K562 (cell line): ENCODE data around the gene ALG9. TPM values are rescaled to one million over a fixed set of nuclear protein-coding genes. Genes with fewer than 3 reads are reported as not detected.

ENCODE experiments used
- ATAC-seq: fragments of 200-7000 bp; cut with Tn5 transposase; 3 replicates; pipeline ENCODE4 v1.9.1; 2020; ENCODE audit warnings: moderate library complexity
- BruUV-seq: library from RNA; stranded (reverse); fragments of 400-500 nt; replicated peaks from 2 replicates; lab custom pipeline; 2021; lab: Mats Ljungman, UMichigan
- CTCF ChIA-PET: fragments of 300-600 bp; formaldehyde crosslinking; extraction: SDS; loops from one replicate; lab custom pipeline; 2021; ENCODE audit warnings: low intra/inter-chr PET ratio; lab: Yijun Ruan, JAX
- POLR2A ChIA-PET: fragments of 300-600, 350-650 bp; sonication (Branson Sonifier 250); formaldehyde crosslinking; extraction: SDS; loops from one replicate; lab custom pipeline; 2021; ENCODE audit warnings: antibody characterized with exemption, inconsistent platforms; lab: Yijun Ruan, JAX
- DNase-seq, 4 experiments: peaks; one replicate each; pipeline versions ENCODE4 v3.0.0 to v3.0.0-alpha.2; 2011 to 2018; ENCODE audit warnings: low spot score in 3 of 4, mixed read lengths in 3 of 4; ENCODE audit errors: extremely low read depth in 1 of 4
- FAIRE-seq: peaks from 2 replicates; lab custom pipeline; 2011; peaks lifted over from hg19 to GRCh38; lab: Jason Lieb, UNC
- H2AFZ ChIP-seq: 2 replicates; pipeline ENCODE4 v1.6.0; 2011; ENCODE audit warnings: low read depth, low read length, control low read depth, inconsistent platforms
- H3K27ac ChIP-seq: fragments of 200-600 bp; 3 replicates; pipeline ENCODE4 v1.8.0; 2011; ENCODE audit warnings: low read depth, mild to moderate bottlenecking, control low read depth, inconsistent platforms, low read length, moderate library complexity, mixed read lengths; ENCODE audit errors: extremely low read depth
- H3K27me3 ChIP-seq, 2 experiments: fragments of 300-600 bp in 1 of 2; 2 replicates in 1 of 2; 3 replicates in 1 of 2; pipeline versions ENCODE4 v1.6.0 to v1.8.0; 2011; ENCODE audit warnings: inconsistent platforms in 2 of 2, low read length in 2 of 2, mild to moderate bottlenecking in 1 of 2, mixed read lengths in 1 of 2, moderate library complexity in 1 of 2; ENCODE audit not compliant: control insufficient read depth in 2 of 2, insufficient read depth in 2 of 2
- H3K36me3 ChIP-seq: fragments of 300-600 bp; 3 replicates; pipeline ENCODE4 v1.8.0; 2011; ENCODE audit warnings: mild to moderate bottlenecking, low read length, inconsistent platforms; ENCODE audit not compliant: control insufficient read depth, insufficient read depth
- H3K4me1 ChIP-seq, 2 experiments: fragments of 200-600 bp in 1 of 2; replicated peaks in 1 of 2; 2 replicates in 1 of 2; 3 replicates in 1 of 2; pipeline versions ENCODE4 v1.5.1 to v1.8.0; 2011; ENCODE audit warnings: inconsistent platforms in 2 of 2, low read length in 2 of 2, mild to moderate bottlenecking in 1 of 2, mixed read lengths in 1 of 2, moderate library complexity in 1 of 2; ENCODE audit not compliant: control insufficient read depth in 2 of 2, insufficient read depth in 2 of 2
- H3K4me2 ChIP-seq: 2 replicates; pipeline ENCODE4 v1.6.1; 2011; ENCODE audit warnings: low read length, control low read depth, inconsistent platforms, mixed read lengths; ENCODE audit not compliant: insufficient read depth
- H3K4me3 ChIP-seq: fragments of 200-600 bp; sonication (generic), shearing (Covaris generic); 2 replicates; pipeline ENCODE4 v1.5.1; 2016; ENCODE audit warnings: control low read depth, inconsistent platforms
- H3K79me2 ChIP-seq: fragments of 200-600 bp; 3 replicates; pipeline ENCODE4 v1.8.0; 2011; ENCODE audit warnings: low read length, inconsistent platforms; ENCODE audit not compliant: control insufficient read depth, insufficient read depth
- H3K9ac ChIP-seq, 2 experiments: 2 replicates each; pipeline versions ENCODE4 v1.6.0 to v1.6.1; 2011; ENCODE audit warnings: low read depth in 2 of 2, low read length in 2 of 2, control low read depth in 1 of 2, inconsistent platforms in 1 of 2, mild to moderate bottlenecking in 1 of 2, mixed read lengths in 1 of 2; ENCODE audit not compliant: insufficient read depth in 1 of 2
- H3K9me1 ChIP-seq: one replicate; pipeline ENCODE4 v1.6.0; 2011; ENCODE audit warnings: inconsistent platforms, mild to moderate bottlenecking, low read length, moderate library complexity; ENCODE audit not compliant: control insufficient read depth, insufficient read depth
- H3K9me3 ChIP-seq: replicated peaks from 2 replicates; pipeline ENCODE4 v1.5.1; 2011; ENCODE audit warnings: low read depth, low read length, inconsistent platforms; ENCODE audit not compliant: control insufficient read depth, insufficient read depth
- H4K20me1 ChIP-seq: replicated peaks from 2 replicates; pipeline ENCODE4 v1.6.1; 2011; ENCODE audit warnings: low read length, inconsistent platforms, mixed read lengths; ENCODE audit not compliant: control insufficient read depth, insufficient read depth
- ATF1 ChIP-seq, 2 experiments: fragments of 450-650 bp in 1 of 2; IDR thresholded peaks; 2 replicates each; pipeline ENCODE4 v1.6.1; 2016; ENCODE audit warnings: missing compliant biosample characterization in 1 of 2, missing genetic modification characterization in 1 of 2
- CREM ChIP-seq: IDR thresholded peaks from 2 replicates; pipeline ENCODE4 v1.6.1; 2014; ENCODE audit warnings: antibody characterized with exemption, low read depth
- KHSRP ChIP-seq: fragments of 450-650 bp; IDR thresholded peaks from 2 replicates; pipeline ENCODE4 v1.6.1; 2017
- NEUROD1 ChIP-seq: fragments of 150-350 bp; IDR thresholded peaks from 2 replicates; pipeline ENCODE4 v1.6.1; 2014; ENCODE audit warnings: borderline replicate concordance, low read length, low read depth; ENCODE audit not compliant: partially characterized antibody
- ZNF561 ChIP-seq: fragments of 450-650 bp; formaldehyde crosslinking; conservative IDR thresholded peaks from 2 replicates; pipeline ENCODE4 v1.4.0; 2020; ENCODE audit warnings: mild to moderate bottlenecking, moderate library complexity
- WGBS: fragments of 100-300 bp; shearing (Covaris generic); methylation state at CpG from one replicate; pipeline ENCODE4 v1.1.6; 2016; ENCODE audit warnings: low coverage, mixed read lengths; ENCODE audit not compliant: insufficient coverage; ENCODE audit errors: missing lambda C conversion rate; 5-methylcytosine and 5-hydroxymethylcytosine counted together
- in situ Hi-C: fragments of 300-500 bp; cut with MboI; formaldehyde crosslinking; loops from 4 replicates; pipeline ENCODE4 v1.15.0; 2018; ENCODE audit warnings: inconsistent platforms, mixed read lengths
- intact Hi-C: fragments of 100-400 bp; cut with micrococcal nuclease; formaldehyde crosslinking; loops from 2 replicates; pipeline ENCODE4 v1.14.2; 2022
- polyA plus RNA-seq, 8 experiments: library from polyadenylated mRNA; depleted of rRNA in 4 of 8; stranded (reverse) in 5 of 8; unstranded in 3 of 8; fragments of >200 nt; fragmentation: Nextera tagmentation in 2 of 8; fragmentation: Illumina TruSeq in 1 of 8; extraction: Ambion mirVana in 2 of 8; extraction: Trizol in 1 of 8; gene quantifications; 2 replicates each; pipeline versions ENCODE4 v1.2.1 to v1.2.3, GENCODE V29; 2011 to 2014; ENCODE audit warnings: inconsistent platforms in 1 of 8, missing spikeins in 1 of 8
- total RNA-seq, 7 experiments: library from RNA; depleted of rRNA in 6 of 7; stranded (reverse); fragments of >200 nt in 6 of 7; fragmentation: Illumina TruSeq in 2 of 7; extraction: Trizol in 2 of 7; gene quantifications; 2 replicates each; pipeline versions ENCODE4 v1.2.1 to v1.2.3, GENCODE V29; 2011 to 2021; ENCODE audit warnings: low replicate concordance in 1 of 7

ALG9 gene
- total and polyA plus RNA-seq, 9 of the 15 experiments (the other 6 are each of a cell fraction or from before 2014, with no cell fraction given): 11.5 to 40.5 (median 24.9) TPM

- H3K4me3 ChIP-seq: no peak overlapping the region
- ChIA-PET CTCF (no interaction called here), POLR2A (interaction anchor here (0.8 to 0.9 kb wide), 2 partner anchors 251 to 337 kb away, joined by 3 to 4 read pairs; no protein-coding TSS in a partner anchor)
- H3K4me1 ChIP-seq: peaks cover 0 to 7% of the 10 kb centered on the region in 2 experiments; a peak in 2 of 5 replicates
- no peaks in the 10 kb centered on the region for H3K79me2 ChIP-seq
- in situ Hi-C loops (loop anchor here (10.0 kb wide), 1 partner anchor 339 kb away; no protein-coding TSS in a partner anchor), intact Hi-C loops (no loop called here)
- ATAC-seq: no peak
- H3K36me3 ChIP-seq: peaks cover 4% of the 10 kb centered on the region; the same call in 1 of the 3 replicates
- no peaks in the 10 kb centered on the region for H4K20me1 ChIP-seq
- H3K9me1 ChIP-seq: no peaks in the 10 kb centered on the region
- H3K9me3 ChIP-seq: no peaks in the 10 kb centered on the region
- peak; percentile 32 for FAIRE-seq
- WGBS: 37% methylated on average over 5 of the region's 5 CpGs
- BruUV-seq: no TSS peak
- H2AFZ ChIP-seq: no peak overlapping the region
- DNase-seq: no peak
- no peak overlapping the region for H3K9ac ChIP-seq
- H3K27ac ChIP-seq: no peak overlapping the region
- peak; percentile 67 for TF ChIP-seq CREM
- no peak for TF ChIP-seq NEUROD1
- TF ChIP-seq KHSRP: no peak
- TF ChIP-seq ATF1 (CRISPR knock-in tag; IDR thresholded peaks at IDR 0.05): no peak
- 0 out of 2 replicates have a peak, but pooled peaks have one; percentile 28 for TF ChIP-seq ATF1 (tag; IDR thresholded peaks at IDR 0.05)
- TF ChIP-seq, all 486 proteins: peak for 2
- Histone ChIP-seq H3K27me3 (no peaks in the 10 kb centered on the region), H3K4me2 (no peak overlapping the region)
Measured at GRCh38 chr11:111793863-111794262, 77.5 kb downstream of the ALG9 start.

- Histone ChIP-seq H3K4me3 (no peak overlapping the region), H3K4me1 (peaks cover 0 to 7% of the 10 kb centered on the region in 2 experiments; a peak in 2 of 5 replicates), H3K79me2 (no peaks in the 10 kb centered on the region), H2AFZ (no peak overlapping the region), H3K9me3 (no peaks in the 10 kb centered on the region), H3K9me1 (no peaks in the 10 kb centered on the region), H3K27ac (no peak overlapping the region), H3K9ac (no peak overlapping the region), H3K36me3 (peaks cover 4% of the 10 kb centered on the region; the same call in 1 of the 3 replicates), H3K27me3 (no peaks in the 10 kb centered on the region), H4K20me1 (no peaks in the 10 kb centered on the region), H3K4me2 (no peak overlapping the region)
- in situ Hi-C loops: loop anchor here (10.0 kb wide), 1 partner anchor 338 kb away; no protein-coding TSS in a partner anchor
- TF ChIP-seq ZNF561 (CRISPR knock-in tag): no peak
- BruUV-seq: no TSS peak
- FAIRE-seq: no peak
- no peak for ATAC-seq
- ChIA-PET CTCF (no interaction called here), POLR2A (interaction anchor here (0.7 to 1.5 kb wide), 3 partner anchors 26 to 336 kb away, joined by 3 read pairs; partner anchors contain the start of gene PPP2R1B)
- intact Hi-C loops: no loop called here
- WGBS: 62% methylated on average over 6 of the region's 6 CpGs
- no peak for DNase-seq
Measured at GRCh38 chr11:111792955-111793500, 78.4 kb downstream of the ALG9 start.
